Neural progenitor cell (in vitro differentiated cells): Measurements from ENCODE around the gene DAPK2.

Experiments used
- EZH2 ChIP-seq: fragments of 200-600 bp; sonication (generic); IDR thresholded peaks from 2 replicates; pipeline ENCODE4 v1.6.1; 2017; ENCODE audit warnings: antibody characterized with exemption, mild to moderate bottlenecking, moderate library complexity
- TF ChIP-seq, protein P1 (sequence below): fragments of 200-600 bp; sonication (generic); IDR thresholded peaks from 2 replicates; pipeline ENCODE4 v1.5.1; 2017; ENCODE audit warnings: antibody characterized with exemption, mild to moderate bottlenecking

DNA sequence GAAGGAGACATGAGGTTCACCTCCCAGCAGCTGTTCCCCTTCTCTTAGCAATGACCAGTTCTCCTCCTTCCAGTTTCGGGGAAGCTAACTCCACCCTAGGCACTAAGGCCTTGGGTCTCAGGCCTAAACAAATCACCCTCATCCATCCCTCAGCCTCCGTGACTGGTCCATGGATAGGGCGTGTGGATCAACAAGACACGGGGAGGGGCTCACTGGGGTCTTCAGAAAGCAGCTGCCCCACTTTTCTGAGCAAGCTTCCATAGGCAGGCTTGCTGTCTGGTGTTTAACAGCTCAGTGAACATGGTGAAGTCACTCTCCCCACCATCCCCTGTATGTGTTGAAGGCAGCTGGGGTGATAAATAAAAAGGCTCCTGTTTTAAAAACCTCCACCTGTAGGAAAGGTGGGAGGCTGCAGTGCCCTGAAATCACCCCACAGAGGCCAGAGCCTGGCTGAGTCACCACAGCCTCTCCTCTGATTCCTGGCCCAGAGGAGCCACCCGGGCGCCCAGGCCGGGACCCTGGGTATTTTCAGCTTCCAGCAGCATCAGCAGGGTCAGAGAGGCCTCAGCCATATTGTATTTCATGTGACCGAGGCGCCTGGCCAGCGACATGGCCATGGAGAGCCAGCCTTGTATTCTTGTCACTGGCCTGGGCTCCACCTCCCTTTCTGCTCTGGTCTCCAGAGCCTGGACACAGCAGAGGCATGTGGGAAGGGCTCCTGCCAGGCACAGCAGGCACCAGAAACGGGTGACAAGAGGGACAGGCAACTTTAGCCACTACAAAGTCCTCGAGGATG is 152.2 kb downstream of the DAPK2 start:
- TF ChIP-seq, protein P1, sequence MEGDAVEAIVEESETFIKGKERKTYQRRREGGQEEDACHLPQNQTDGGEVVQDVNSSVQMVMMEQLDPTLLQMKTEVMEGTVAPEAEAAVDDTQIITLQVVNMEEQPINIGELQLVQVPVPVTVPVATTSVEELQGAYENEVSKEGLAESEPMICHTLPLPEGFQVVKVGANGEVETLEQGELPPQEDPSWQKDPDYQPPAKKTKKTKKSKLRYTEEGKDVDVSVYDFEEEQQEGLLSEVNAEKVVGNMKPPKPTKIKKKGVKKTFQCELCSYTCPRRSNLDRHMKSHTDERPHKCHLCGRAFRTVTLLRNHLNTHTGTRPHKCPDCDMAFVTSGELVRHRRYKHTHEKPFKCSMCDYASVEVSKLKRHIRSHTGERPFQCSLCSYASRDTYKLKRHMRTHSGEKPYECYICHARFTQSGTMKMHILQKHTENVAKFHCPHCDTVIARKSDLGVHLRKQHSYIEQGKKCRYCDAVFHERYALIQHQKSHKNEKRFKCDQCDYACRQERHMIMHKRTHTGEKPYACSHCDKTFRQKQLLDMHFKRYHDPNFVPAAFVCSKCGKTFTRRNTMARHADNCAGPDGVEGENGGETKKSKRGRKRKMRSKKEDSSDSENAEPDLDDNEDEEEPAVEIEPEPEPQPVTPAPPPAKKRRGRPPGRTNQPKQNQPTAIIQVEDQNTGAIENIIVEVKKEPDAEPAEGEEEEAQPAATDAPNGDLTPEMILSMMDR = no peak
- TF ChIP-seq EZH2 = no peak
